HK-2 (cell line): Measurements from ENCODE around the gene PDGFC.
A peak's percentile ranks its signal among the peaks of the same experiment; 100 is the strongest.
"Not testable (repeated sequence)": the region's sequence is repeated elsewhere in the genome, so short reads cannot be mapped to it uniquely, and the experiment has no call there.

Experiments
- DNase-seq: peaks from one replicate; pipeline ENCODE4 v3.0.0-alpha.2; 2018; ENCODE audit not compliant: unreplicated experiment

Gene PDGFC

DNA sequence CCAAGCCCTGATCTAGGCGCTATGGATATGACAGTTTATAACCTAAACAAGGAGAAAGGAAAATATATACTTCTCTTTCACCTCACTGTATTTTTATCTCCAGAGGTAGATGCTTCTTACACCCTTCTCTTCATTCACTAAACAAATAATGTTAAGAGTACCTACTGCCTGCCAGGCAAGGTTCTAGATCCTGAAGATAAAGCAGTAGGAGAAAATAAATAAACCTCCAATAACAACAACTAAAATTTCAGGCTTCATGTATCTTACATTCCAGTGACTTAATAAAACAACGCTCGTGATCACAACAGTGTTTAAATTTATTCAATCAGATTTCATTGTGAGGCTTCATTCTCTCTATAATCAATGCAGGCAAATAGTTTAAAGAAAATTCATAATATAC is 20.7 kb downstream of the PDGFC start:
- DNase-seq, result no peak

DNA sequence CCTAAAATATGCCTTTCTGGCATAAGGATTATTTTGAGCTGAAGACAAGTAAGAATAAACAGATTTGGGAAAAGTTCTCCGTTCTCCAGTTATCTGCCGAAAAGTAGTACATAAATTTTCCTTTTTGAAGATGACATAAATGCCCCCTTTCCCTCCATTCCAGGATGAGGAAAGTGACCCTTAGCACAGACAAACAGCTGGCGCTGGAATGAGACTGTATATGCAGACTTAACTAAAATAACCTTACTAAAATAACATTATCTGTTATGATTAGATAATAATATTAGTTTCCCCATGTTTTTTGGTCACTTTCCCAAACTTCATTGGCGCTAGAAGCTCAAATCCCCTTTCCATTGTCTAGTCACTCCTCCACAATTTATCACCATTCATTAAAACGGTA is 21.5 kb downstream of the PDGFC start:
- DNase-seq, result no peak

- no peak for DNase-seq
Observed at GRCh38 chr4:156949373-156949814, 22.2 kb downstream of the PDGFC start.

DNA sequence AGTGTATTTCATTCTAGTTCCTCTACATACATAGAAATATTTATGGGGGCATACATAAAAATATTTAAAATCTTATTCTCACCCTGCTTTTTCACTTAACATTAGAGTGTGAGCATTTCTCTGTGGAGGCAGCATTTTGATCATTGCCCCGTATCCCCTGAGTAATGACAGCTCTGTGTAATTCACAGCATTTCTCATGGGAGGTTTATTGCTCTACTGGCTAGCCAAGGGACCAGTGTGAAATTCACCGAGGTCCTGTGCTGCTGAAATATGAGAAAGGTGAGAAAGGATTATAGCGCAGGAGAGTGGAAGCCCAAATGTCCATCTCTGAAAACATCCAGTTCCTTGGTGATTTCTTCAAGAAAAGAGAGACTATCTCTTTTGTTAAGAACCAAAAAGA is 22.9 kb downstream of the PDGFC start:
- DNase-seq, result peak; percentile 34

GRCh38 chr4:156948133-156948532 is 23.5 kb downstream of the PDGFC start:
- DNase-seq, result no peak

- DNase-seq, result peak; percentile 69
Observed at GRCh38 chr4:156946516-156947424, 24.8 kb downstream of the PDGFC start.

DNA sequence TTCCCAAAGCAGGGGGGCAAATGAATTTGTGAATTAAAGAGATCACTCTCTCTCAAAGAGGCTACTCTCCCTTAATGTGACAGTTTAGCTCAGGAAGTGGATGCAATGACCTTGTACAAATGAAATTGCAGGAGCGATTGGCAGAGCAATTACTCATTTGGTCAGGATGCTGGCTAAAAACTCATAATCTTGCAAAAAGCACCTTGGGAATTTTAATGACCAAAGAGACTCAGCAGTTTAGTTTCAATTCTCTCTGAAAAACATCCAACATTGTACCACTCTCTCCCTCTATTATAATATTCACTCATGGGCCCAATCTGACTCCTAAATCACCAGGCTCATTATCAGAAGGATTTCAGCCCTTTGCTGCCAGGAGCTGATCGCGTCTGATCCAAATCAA is 26.1 kb downstream of the PDGFC start:
- no peak for DNase-seq

DNA sequence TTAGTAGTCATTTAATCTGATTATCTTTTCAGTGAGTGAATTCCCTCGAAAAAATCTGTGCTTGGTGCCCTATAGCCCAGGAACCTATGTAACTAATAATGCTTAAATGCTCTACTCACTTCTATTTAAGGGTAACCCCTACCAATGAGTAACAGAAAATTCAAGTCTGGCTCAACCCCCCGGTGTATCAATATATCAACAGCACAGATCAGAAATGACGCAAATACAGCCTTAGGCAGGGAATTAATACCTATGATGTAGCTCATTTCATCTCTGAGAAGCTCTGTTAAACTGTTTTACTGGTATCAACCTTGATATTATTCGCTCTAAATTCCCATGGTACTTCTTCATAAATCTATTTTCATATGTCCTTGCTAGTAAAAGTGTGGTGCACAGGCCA is 28.6 kb downstream of the PDGFC start:
- no peak for DNase-seq

DNA sequence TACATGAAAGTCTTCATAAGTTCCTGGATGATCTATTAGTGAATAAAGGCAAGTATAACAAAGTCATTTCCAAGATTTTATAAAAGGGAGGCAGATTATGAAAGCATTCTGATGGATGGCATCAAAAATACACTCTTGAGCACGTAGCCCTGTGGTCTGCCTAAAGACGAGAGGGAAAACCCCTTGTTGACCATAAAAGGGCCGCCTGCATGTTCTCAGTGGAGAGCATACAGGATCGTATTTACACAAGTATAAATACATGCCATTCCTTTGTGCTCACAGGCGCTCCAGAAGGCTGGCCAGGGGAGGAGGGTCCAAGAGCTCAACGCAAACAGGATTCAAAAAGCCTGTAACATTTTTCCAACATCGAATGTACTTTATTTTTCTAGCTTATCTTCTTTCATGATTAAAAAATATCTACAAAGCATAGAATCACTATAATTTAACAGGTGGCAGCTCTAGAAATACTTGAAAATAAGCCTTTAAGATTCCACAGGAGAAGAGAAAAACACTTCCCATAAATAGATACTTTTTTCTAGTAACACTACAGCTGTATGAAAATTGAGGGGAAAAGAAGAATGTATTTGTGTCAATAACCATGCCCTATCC is 29.6 kb downstream of the PDGFC start:
- DNase-seq, result peak; percentile 79

DNA sequence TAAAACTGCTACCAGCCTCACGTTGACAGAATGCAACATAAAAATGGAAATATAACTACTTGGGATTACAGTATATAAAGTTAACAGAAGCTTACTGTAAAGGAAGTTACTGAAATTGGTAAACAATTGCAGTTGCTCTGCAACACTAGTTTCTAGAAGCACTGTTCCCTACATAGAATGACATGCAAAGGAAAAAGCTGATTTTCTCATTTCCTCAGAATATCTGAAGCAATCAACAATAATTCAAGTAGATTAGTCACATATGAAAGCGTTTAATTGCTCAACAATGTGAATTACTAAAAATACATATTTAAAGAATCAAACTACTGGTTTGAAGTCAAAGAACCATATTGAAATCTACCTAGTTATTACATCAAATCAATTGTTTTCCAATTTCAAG is 31.8 kb downstream of the PDGFC start:
- no peak for DNase-seq

- DNase-seq, result no peak
Observed at GRCh38 chr4:156939139-156939538, 32.5 kb downstream of the PDGFC start.

GRCh38 chr4:156934259-156934635 is 37.4 kb downstream of the PDGFC start:
- DNase-seq, result no peak

GRCh38 chr4:156933633-156934258 is 37.9 kb downstream of the PDGFC start:
- peak; percentile 57 for DNase-seq

GRCh38 chr4:156932360-156932759 is 39.2 kb downstream of the PDGFC start:
- DNase-seq, result not testable (repeated sequence)

- DNase-seq, result no peak
Observed at GRCh38 chr4:156931267-156931666, 40.3 kb downstream of the PDGFC start.

- DNase-seq, result no peak
Observed at GRCh38 chr4:156929386-156930105, 42.1 kb downstream of the PDGFC start.

GRCh38 chr4:156924774-156925315 is 46.8 kb downstream of the PDGFC start:
- no peak for DNase-seq

DNA sequence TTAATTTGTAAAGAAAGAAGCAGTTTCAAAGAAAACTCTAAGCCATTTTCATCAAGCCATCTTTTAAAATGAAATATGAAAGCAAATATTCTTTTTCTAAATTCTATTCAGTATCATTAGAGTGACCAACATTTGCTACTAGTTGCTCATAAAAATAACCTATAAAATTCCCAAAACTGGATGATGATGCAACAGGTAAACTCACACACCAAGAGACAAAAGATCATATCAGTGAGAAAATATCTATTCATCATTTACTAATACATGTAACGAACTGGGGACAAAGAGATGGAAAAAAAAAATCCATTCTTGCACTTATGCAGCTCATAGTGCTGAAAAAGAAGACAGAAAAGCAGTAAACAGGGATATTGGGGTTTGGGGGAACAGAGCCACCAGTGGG is 48.1 kb downstream of the PDGFC start:
- no peak for DNase-seq

- DNase-seq, result no peak
Observed at GRCh38 chr4:156915221-156915620, 56.4 kb downstream of the PDGFC start.

- DNase-seq, result no peak
Observed at GRCh38 chr4:156913234-156913633, 58.4 kb downstream of the PDGFC start.

DNA sequence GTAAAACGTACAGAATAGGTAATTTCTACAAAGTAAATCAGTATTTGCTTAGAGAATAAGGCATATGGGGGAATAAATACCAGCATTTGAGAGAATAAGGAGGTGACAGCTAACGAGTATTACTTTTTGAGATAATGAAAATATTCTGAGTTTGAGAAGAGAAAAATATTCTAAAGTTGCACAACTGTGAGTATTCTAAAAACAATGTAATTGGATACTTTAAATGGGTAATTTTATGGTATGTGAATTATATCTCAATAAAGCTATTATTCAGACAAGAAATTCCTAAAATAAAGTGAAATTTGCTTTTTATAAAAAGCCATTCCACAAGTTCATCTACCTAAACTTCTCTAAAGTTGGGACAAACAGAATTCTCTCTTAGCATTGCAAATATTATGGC is 62.6 kb downstream of the PDGFC start:
- no peak for DNase-seq

GRCh38 chr4:156906325-156906724 is 65.3 kb downstream of the PDGFC start:
- no peak for DNase-seq
